Mucosa of descending colon (tissue), 3 donors: ENCODE results near the gene RASGRF2. TPM values are rescaled to one million over a fixed set of nuclear protein-coding genes. Genes with fewer than 3 reads are reported as not detected.

Experiments
- ATAC-seq: fragments of 200-7000 bp; cut with Tn5 transposase; one replicate; pipeline ENCODE4 v1.9.1; 2020; ENCODE audit warnings: mild to moderate bottlenecking, moderate library complexity
- DNase-seq, 3 donors: peaks; one replicate each; pipeline ENCODE4 v3.0.0-alpha.2; 2020
- H3K36me3 ChIP-seq: fragments of 200-600 bp; one replicate; pipeline ENCODE4 v1.8.0; 2021; ENCODE audit warnings: low read depth, mild to moderate bottlenecking
- H3K4me1 ChIP-seq: fragments of 200-600 bp; one replicate; pipeline ENCODE4 v1.8.0; 2021; ENCODE audit warnings: low read depth, mild to moderate bottlenecking
- H3K4me3 ChIP-seq: fragments of 200-600 bp; one replicate; pipeline ENCODE4 v1.8.0; 2021; ENCODE audit warnings: mild to moderate bottlenecking
- H3K9me3 ChIP-seq: fragments of 200-600 bp; one replicate; pipeline ENCODE4 v1.8.0; 2021; ENCODE audit warnings: mild to moderate bottlenecking
- CTCF ChIP-seq: fragments of 200-600 bp; IDR thresholded peaks from one replicate; pipeline ENCODE4 v1.8.0; 2022; ENCODE audit warnings: antibody characterized with exemption, mild to moderate bottlenecking
- intact Hi-C, 2 donors: fragments of 100-400 bp; cut with DNase I in 1 of 2; cut with micrococcal nuclease in 1 of 2; formaldehyde crosslinking; loops; one replicate each; pipeline versions ENCODE4 v1.11.0 to v1.11.1; 2022; cut with DNase I, micrococcal nuclease
- total RNA-seq, 3 donors: library from RNA; stranded (reverse); fragmentation: NEBNext Ultra II Directional in 2 of 3; extraction: Animal tissue kit (Norgen Biotek cat#: 25700) in 2 of 3; gene quantifications; one replicate each; pipeline versions ENCODE4 v1.2.1 to v1.2.4, GENCODE V29; 2021 to 2023
- donor health status: DM: no; HTN: no; CAD: no; lungs with moderate emphysema.
- donor health status: DM: no; HTN: no; CAD: no.
- donor health status: DM: no; HTN: yes; CAD: no.

The RASGRF2 gene
- total RNA-seq, 3 donors from 2014 or later, result 2.0 to 8.0 (median 2.9) TPM

DNA sequence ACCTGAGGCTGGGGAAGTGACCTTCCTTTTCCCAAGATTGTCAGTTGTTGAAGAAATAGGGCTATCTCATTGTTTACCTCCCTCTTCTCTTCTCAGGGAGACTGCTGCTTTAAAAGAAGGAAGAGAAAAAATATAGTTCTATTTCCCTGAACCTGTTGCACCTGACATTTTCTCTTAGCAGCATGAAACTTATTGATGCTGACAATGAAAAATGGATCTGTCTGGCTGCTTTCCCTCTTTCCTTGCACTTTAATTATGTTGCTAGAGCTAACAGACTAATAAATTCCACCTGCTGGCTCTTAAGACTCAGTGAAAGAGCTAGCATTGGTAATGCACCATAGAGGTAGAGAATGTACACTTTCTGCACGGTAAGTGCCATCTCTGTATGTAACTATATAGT, 266.8 kb downstream of the RASGRF2 start:
- intact Hi-C loops, result no loop called here

GRCh38 chr5:81228084-81228483, 267.9 kb downstream of the RASGRF2 start:
- H3K4me1 ChIP-seq, result peaks cover 2% of the 10 kb centered on the region
- ATAC-seq (no peak), DNase-seq (no peak)
- no peaks in the 10 kb centered on the region for H3K36me3 ChIP-seq
- no peaks in the 10 kb centered on the region for H3K9me3 ChIP-seq
- TF ChIP-seq CTCF, result no peak
- intact Hi-C loops, result no loop called here
- H3K4me3 ChIP-seq, result no peak overlapping the region

More for the DNA sequence above, 266.8 kb downstream of the RASGRF2 start:
- ATAC-seq (no peak), DNase-seq (no peak)
- Histone ChIP-seq H3K36me3 (no peaks in the 10 kb centered on the region), H3K9me3 (no peaks in the 10 kb centered on the region), H3K4me3 (no peak overlapping the region), H3K4me1 (no peaks in the 10 kb centered on the region)
- no peak for TF ChIP-seq CTCF

- DNase-seq (no peak), ATAC-seq (no peak)
- no peak for TF ChIP-seq CTCF
- H3K4me3 ChIP-seq, result no peak overlapping the region
- H3K4me1 ChIP-seq, result peaks cover 7% of the 10 kb centered on the region
- intact Hi-C loops, result no loop called here
- no peaks in the 10 kb centered on the region for H3K36me3 ChIP-seq
- H3K9me3 ChIP-seq, result no peaks in the 10 kb centered on the region
Observed at GRCh38 chr5:81230416-81230815, 270.3 kb downstream of the RASGRF2 start.

- no peak for ATAC-seq
Observed at GRCh38 chr5:81232464-81233079, 272.4 kb downstream of the RASGRF2 start.

DNA sequence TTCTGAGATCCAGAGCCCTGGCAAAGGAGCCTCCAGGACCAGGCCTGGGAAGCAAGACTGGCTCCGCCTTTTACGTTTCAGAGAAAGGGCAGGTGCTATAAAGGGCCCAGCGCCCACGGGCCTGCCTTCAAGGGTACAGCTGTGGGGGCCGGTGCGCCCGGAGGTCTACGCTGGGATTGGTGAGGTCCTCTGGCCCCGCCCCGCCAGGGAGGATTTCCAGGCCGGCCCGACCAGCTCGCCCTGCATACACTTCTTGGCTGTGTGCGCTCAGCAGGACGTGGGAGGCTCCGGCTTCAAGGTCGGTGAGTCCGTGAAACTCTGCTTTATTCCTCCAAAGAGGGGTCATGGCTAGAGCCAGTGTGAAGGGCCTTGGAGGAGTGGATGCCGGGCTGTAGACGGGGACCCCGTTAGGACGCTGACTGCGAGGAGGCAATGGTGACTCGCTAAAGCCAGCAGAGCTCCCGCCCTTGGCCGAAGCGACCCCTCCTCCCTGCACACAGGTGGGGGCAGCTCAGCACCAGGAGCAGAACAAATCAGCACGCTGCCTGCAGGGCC, 273.0 kb downstream of the RASGRF2 start, which contains the start of gene CKMT2:
Gene CKMT2 (plus strand): TSS at position 243 of the 555 bp plus-strand sequence. CDS start 17,811 bp downstream, outside the sequence.
- intact Hi-C loops, result no loop called here
- Histone ChIP-seq H3K9me3 (no peaks in the 10 kb centered on the region), H3K36me3 (no peaks in the 10 kb centered on the region), H3K4me3 (no peak within 1 kb of the TSS), H3K4me1 (peaks cover 7% of the 10 kb centered on the region)
- TF ChIP-seq CTCF, result no peak
- DNase-seq (peak; percentile 68 to 73 (median 73)), ATAC-seq (peak; percentile 93)

More at GRCh38 chr5:81232464-81233079, 272.4 kb downstream of the RASGRF2 start:
- H3K36me3 ChIP-seq, result no peaks in the 10 kb centered on the region
- no peak for TF ChIP-seq CTCF
- intact Hi-C loops, result no loop called here
- no peaks in the 10 kb centered on the region for H3K9me3 ChIP-seq
- peak in 1 of 3 donors; percentile 7 for DNase-seq
- no peak overlapping the region for H3K4me3 ChIP-seq
- H3K4me1 ChIP-seq, result peaks cover 7% of the 10 kb centered on the region
